Endothelial cell of umbilical vein (primary cell): ENCODE results near the gene BIRC6. TPM values are rescaled to one million over a fixed set of nuclear protein-coding genes. Genes with fewer than 3 reads are reported as not detected.
"Not testable (repeated sequence)": the region's sequence is repeated elsewhere in the genome, so short reads cannot be mapped to it uniquely, and the experiment has no call there.

ENCODE experiments used
- BruUV-seq: library from RNA; stranded (reverse); fragments of 400-500 nt; replicated peaks from 2 replicates; lab custom pipeline; 2021; lab: Mats Ljungman, UMichigan
- CTCF ChIA-PET: fragments of 300-600, 350-600 bp; sonication (Branson Sonifier 250); formaldehyde crosslinking; loops from one replicate; lab custom pipeline; 2021; ENCODE audit warnings: antibody characterized with exemption, inconsistent platforms; lab: Charles Lee
- POLR2A ChIA-PET: fragments of 300-600, 350-600 bp; sonication (Branson Sonifier 250); formaldehyde crosslinking; loops from one replicate; lab custom pipeline; 2021; ENCODE audit warnings: antibody characterized with exemption, inconsistent platforms; lab: Charles Lee
- DNase-seq: peaks from one replicate; pipeline ENCODE4 v3.0.0-alpha.2; 2011; ENCODE audit warnings: low read depth, low spot score
- FAIRE-seq: peaks from 2 replicates; lab custom pipeline; 2011; peaks lifted over from hg19 to GRCh38; lab: Jason Lieb, UNC
- H2AFZ ChIP-seq: 2 replicates; pipeline ENCODE4 v1.6.0; 2012; ENCODE audit warnings: low read depth, low read length, control low read depth, inconsistent platforms
- H3K27ac ChIP-seq: 2 replicates; pipeline ENCODE4 v1.5.1; 2011; ENCODE audit warnings: low read depth, mild to moderate bottlenecking, control low read depth, low read length, moderate library complexity; ENCODE audit not compliant: insufficient read depth
- H3K27me3 ChIP-seq, 2 experiments: 2 replicates each; pipeline versions ENCODE4 v1.6.0 to v1.6.1; 2011; ENCODE audit warnings: low read length in 2 of 2, mixed read lengths in 1 of 2; ENCODE audit not compliant: control insufficient read depth in 2 of 2, insufficient read depth in 2 of 2
- H3K36me3 ChIP-seq, 2 experiments: 2 replicates in 1 of 2; 3 replicates in 1 of 2; pipeline ENCODE4 v1.5.1; 2011; ENCODE audit warnings: low read length in 2 of 2, mild to moderate bottlenecking in 1 of 2, moderate library complexity in 1 of 2; ENCODE audit not compliant: control insufficient read depth in 2 of 2, insufficient read depth in 2 of 2; ENCODE audit errors: extremely low read depth in 1 of 2
- H3K4me1 ChIP-seq: 3 replicates; pipeline ENCODE4 v1.5.1; 2011; ENCODE audit warnings: mild to moderate bottlenecking, low read length; ENCODE audit not compliant: control insufficient read depth, insufficient read depth; ENCODE audit errors: extremely low read depth
- H3K4me2 ChIP-seq: 2 replicates; pipeline ENCODE4 v1.6.1; 2011; ENCODE audit warnings: low read length, control low read depth, mixed read lengths; ENCODE audit not compliant: insufficient read depth
- H3K4me3 ChIP-seq, 3 experiments: fragments of 200-600 bp in 1 of 3; sonication (generic), shearing (Covaris generic) in 1 of 3; replicated peaks in 1 of 3; 2 replicates each; pipeline ENCODE4 v1.5.1; 2011 to 2016; ENCODE audit warnings: control low read depth in 3 of 3, low read length in 3 of 3, mild to moderate bottlenecking in 2 of 3, inconsistent platforms in 1 of 3, low read depth in 1 of 3, moderate library complexity in 1 of 3; ENCODE audit not compliant: insufficient read depth in 1 of 3
- H3K79me2 ChIP-seq: 2 replicates; pipeline ENCODE4 v1.6.0; 2012; ENCODE audit warnings: low read length, inconsistent platforms; ENCODE audit not compliant: control insufficient read depth, insufficient read depth
- H3K9ac ChIP-seq: replicated peaks from 2 replicates; pipeline ENCODE3; 2011; ENCODE audit warnings: low read length, control low read depth; ENCODE audit not compliant: insufficient read depth; ENCODE audit errors: extremely low read depth
- H3K9me1 ChIP-seq: replicated peaks from 3 replicates; pipeline ENCODE4 v1.6.0; 2011; ENCODE audit warnings: mild to moderate bottlenecking, low read length; ENCODE audit not compliant: control insufficient read depth, insufficient read depth; ENCODE audit errors: extremely low read depth
- H3K9me3 ChIP-seq: replicated peaks from 2 replicates; pipeline ENCODE4 v1.5.1; 2012; ENCODE audit warnings: low read length, inconsistent platforms; ENCODE audit not compliant: control insufficient read depth, insufficient read depth
- H4K20me1 ChIP-seq: replicated peaks from 2 replicates; pipeline ENCODE3; 2011; ENCODE audit warnings: mild to moderate bottlenecking, low read length; ENCODE audit not compliant: control insufficient read depth, insufficient read depth; ENCODE audit errors: extremely low read depth
- EZH2 ChIP-seq: IDR thresholded peaks from 2 replicates; pipeline ENCODE4 v1.6.1; 2012; ENCODE audit warnings: borderline replicate concordance, low read depth, mild to moderate bottlenecking, moderate library complexity, low read length, inconsistent platforms; ENCODE audit not compliant: severe bottlenecking
- FOS ChIP-seq: IDR thresholded peaks from 2 replicates; pipeline ENCODE4 v1.6.1; 2011; ENCODE audit warnings: mild to moderate bottlenecking, low read length, moderate library complexity, borderline replicate concordance; ENCODE audit not compliant: insufficient read depth
- POLR2A ChIP-seq: IDR thresholded peaks from 2 replicates; pipeline ENCODE4 v1.6.1; 2012; ENCODE audit warnings: low read depth, mild to moderate bottlenecking, control low read depth, low read length
- POLR2AphosphoS5 ChIP-seq: IDR thresholded peaks from 2 replicates; pipeline ENCODE4 v1.6.1; 2012; ENCODE audit warnings: low read depth, mild to moderate bottlenecking, control low read depth, low read length, moderate library complexity; ENCODE audit not compliant: insufficient read depth
- dilution Hi-C: fragments of 300-500 bp; cut with MboI; formaldehyde crosslinking; loops from one replicate; pipeline ENCODE4 v1.15.0; 2019; ENCODE audit warnings: low sequenced_read_pairs; ENCODE audit not compliant: extremely low pct_ligation_motif_present
- intact Hi-C: fragments of 100-400 bp; cut with micrococcal nuclease; formaldehyde crosslinking; loops from one replicate; pipeline ENCODE4 v1.10.0; 2022
- polyA plus RNA-seq, 4 experiments: library from polyadenylated mRNA; depleted of rRNA in 3 of 4; stranded (reverse) in 3 of 4; unstranded in 1 of 4; fragments of >200 nt; gene quantifications; 2 replicates each; pipeline versions ENCODE4 v1.2.1 to v1.2.3, GENCODE V29; 2011 to 2012; ENCODE audit warnings: missing spikeins in 1 of 4
- total RNA-seq: library from RNA; stranded (reverse); gene quantifications from 2 replicates; pipeline ENCODE4 v1.2.3, GENCODE V29; 2021
- TF ChIP-seq, protein P1 (sequence below): IDR thresholded peaks from 2 replicates; pipeline ENCODE4 v1.6.1; 2011; ENCODE audit not compliant: insufficient read depth, insufficient read length
- TF ChIP-seq, protein P2 (sequence below), 2 donors: IDR thresholded peaks; 1 replicate in 1 of 2; 2 replicates in 1 of 2; pipeline ENCODE4 v1.5.1; 2011; ENCODE audit warnings: low read length in 2 of 2, mild to moderate bottlenecking in 2 of 2, moderate library complexity in 2 of 2, control low read depth in 1 of 2, inconsistent platforms in 1 of 2, low read depth in 1 of 2; ENCODE audit not compliant: insufficient read depth in 1 of 2; ENCODE audit errors: extremely low read depth in 1 of 2

BIRC6 gene
- total and polyA plus RNA-seq, 2 donors (not counting 3 experiments of a cell fraction or from before 2014, with no cell fraction given): 34.2 to 83.1 TPM

DNA sequence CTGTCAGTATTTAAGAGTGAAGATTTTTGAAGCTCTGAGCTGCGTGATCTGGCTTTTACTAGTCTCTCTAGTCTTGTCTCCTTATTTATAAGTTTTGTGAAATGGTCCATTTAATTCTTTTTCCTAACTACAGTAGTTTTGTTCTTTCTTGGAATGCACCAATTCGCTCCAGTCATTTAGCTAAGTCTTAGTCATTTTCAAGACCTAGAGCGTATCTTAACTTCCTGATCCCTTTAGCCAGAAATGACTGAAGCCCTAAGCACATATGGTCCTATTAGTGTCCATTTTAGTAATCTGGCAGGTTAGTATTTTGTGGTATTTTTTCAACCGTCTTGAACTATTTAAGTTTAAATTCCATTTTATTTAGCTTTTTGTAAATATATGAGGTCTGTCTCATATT, 3.6 kb downstream of the BIRC6 start:
- Histone ChIP-seq H3K4me3 (no peak overlapping the region), H3K9me1 (no peaks in the 10 kb centered on the region), H2AFZ (no peak overlapping the region), H3K79me2 (peaks cover 82% of the 10 kb centered on the region), H3K27me3 (no peaks in the 10 kb centered on the region), H3K36me3 (no peaks in the 10 kb centered on the region), H3K9me3 (no peaks in the 10 kb centered on the region), H3K9ac (no peak overlapping the region), H3K4me2 (no peak overlapping the region), H3K4me1 (peaks cover 16% of the 10 kb centered on the region), H3K27ac (no peak overlapping the region), H4K20me1 (peaks cover 5% of the 10 kb centered on the region)
- POLR2A ChIA-PET: no interaction called here
- FAIRE-seq (no peak), DNase-seq (no peak)
- no TSS peak for BruUV-seq
- CTCF ChIA-PET: no interaction called here
- intact Hi-C loops: no loop called here
- dilution Hi-C loops: no loop called here
- TF ChIP-seq, protein P1, sequence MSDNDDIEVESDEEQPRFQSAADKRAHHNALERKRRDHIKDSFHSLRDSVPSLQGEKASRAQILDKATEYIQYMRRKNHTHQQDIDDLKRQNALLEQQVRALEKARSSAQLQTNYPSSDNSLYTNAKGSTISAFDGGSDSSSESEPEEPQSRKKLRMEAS: no peak
- TF ChIP-seq FOS: no peak
- no peak for TF ChIP-seq POLR2AphosphoS5
- TF ChIP-seq, protein P2, sequence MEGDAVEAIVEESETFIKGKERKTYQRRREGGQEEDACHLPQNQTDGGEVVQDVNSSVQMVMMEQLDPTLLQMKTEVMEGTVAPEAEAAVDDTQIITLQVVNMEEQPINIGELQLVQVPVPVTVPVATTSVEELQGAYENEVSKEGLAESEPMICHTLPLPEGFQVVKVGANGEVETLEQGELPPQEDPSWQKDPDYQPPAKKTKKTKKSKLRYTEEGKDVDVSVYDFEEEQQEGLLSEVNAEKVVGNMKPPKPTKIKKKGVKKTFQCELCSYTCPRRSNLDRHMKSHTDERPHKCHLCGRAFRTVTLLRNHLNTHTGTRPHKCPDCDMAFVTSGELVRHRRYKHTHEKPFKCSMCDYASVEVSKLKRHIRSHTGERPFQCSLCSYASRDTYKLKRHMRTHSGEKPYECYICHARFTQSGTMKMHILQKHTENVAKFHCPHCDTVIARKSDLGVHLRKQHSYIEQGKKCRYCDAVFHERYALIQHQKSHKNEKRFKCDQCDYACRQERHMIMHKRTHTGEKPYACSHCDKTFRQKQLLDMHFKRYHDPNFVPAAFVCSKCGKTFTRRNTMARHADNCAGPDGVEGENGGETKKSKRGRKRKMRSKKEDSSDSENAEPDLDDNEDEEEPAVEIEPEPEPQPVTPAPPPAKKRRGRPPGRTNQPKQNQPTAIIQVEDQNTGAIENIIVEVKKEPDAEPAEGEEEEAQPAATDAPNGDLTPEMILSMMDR (IDR thresholded peaks at IDR 0.05; ENCODE audit: extremely low read depth in 1 of 2, insufficient read depth in 1 of 2, low read depth in 1 of 2, low read length in 2 of 2): no peak
- no peak for TF ChIP-seq EZH2
- TF ChIP-seq POLR2A: no peak

DNA sequence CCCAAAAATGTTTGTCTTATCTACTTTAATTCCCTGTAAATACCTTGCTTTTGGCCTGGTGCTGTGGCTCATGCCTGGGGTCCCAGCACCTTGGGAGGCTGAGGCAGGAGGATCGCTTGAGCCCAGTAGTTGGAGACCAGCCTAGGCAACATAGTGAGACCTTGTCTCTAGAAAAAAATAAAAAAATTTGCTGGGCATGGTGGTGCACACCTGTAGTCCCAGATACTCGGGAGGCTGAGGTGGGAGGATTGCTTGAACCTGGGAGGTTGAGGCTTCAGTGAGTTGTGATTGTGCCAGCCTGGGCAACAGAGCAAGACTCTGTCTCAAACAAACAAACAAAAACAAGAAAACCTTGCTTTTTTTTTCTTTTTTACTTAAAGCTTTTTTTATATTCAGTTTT, 6.2 kb downstream of the BIRC6 start:
- H3K9ac ChIP-seq, H3K27ac ChIP-seq, H2AFZ ChIP-seq, BruUV-seq, intact Hi-C loops, H3K27me3 ChIP-seq, dilution Hi-C loops, CTCF ChIA-PET, H3K4me3 ChIP-seq, H3K9me3 ChIP-seq, H3K9me1 ChIP-seq, H3K4me2 ChIP-seq, DNase-seq, FAIRE-seq, POLR2A ChIA-PET, H3K36me3 ChIP-seq: not testable (repeated sequence)
- Histone ChIP-seq H3K4me1 (peaks cover 16% of the 10 kb centered on the region), H3K79me2 (peaks cover 99% of the 10 kb centered on the region), H4K20me1 (peaks cover 10% of the 10 kb centered on the region)
